ENCODE results near the gene ZNF724.

Gene ZNF724

DNA sequence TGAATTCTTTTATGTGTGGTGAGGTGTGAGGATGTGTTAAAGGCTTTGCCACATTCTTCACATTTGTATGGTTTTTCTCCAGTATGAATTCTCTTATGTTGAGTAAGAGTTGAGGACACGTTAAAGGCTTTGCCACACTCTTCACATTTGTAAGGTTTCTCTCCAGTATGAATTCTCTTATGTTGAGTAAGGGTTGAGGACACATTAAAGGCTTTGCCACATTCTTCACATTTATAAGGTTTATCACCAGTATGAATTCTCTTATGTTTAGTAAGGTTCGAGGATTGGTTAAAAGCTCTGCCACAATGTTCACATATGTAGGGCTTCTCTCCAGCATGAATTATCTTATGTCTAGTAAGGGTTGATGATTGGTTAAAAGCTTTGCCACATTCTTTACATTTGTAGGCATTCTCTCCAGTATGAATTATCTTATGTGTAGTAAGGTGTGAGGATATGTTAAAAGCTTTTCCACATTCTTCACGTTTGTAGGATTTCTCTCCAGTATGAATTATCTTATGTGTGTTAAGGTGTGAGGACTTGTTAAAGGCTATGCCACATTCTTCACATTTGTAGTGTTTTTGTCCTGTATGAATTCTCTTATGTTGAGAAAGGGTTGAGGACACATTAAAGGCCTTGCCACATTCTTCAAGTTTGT, 27.1 kb downstream of the ZNF724 start:
- DNase-seq: no peak

DNA sequence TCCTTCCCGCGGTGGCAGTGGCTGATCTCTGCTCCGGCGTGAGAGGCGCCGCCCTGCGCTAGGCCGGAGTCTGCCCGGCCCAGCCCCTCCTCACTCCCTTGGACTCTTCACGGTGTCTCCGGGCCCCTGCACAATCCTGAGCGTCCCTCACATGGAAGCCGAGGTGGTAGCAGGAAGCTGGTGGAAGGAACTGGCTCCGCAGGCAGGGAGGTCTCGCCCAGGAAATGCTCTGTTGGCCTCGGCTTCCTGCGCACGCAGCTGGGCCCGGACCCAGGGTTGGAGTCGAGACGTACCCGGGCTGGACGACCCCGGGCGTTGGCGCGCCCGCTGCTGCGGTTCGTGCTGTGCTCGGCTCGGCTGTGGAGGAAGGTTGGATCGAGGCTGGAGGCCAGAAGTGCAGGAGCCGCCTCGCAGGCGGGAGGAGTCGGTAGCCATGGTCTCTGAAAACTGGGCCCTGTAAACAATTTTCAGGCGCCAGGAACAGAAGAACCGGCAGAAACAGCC, 46.3 kb downstream of the ZNF724 start:
- no peak for DNase-seq

DNA sequence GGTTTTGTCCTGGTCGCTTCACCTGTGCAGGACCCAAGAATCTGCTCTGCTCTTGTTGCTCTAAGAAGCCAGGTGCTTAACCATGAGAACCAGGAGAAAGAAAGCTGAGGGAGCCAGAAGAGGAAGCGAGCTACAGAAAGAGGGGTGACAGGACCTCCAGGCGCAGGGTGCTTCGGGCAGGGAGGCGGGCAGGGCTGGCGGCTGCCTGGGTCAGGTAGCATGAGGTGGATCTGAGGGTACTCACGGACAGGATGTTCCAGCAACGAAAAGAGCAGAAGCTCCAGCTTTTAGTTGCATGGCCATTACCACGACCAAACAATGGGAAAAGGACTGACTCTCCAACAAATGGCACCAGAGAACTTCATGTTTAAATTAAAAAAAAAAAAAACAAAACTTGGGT, 59.9 kb downstream of the ZNF724 start:
- no peak for DNase-seq

DNA sequence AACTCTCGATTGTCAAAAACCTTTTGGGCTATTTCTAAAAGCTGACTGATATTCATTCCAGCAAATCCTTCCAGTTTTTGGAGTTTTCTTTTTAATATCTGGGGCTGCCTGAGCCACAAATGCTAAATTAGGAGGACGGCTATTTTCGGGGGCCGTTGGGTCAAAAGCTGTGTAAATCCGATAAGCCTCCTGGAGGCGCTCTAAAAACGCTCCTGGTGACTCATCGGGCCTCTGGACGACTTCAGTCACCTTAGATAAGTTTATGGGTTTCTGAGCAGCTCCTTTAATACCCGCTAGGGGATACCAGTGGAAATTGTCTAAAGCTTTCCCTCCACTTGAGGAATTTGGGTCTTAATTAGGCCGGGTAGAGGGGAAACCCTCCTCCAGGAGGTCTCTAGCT, 66.9 kb downstream of the ZNF724 start:
- DNase-seq: no peak
